HG03064 (cell line): ENCODE data around the gene P4HB.

Source experiments
- ATAC-seq: cut with Tn5 transposase; IDR thresholded peaks from one replicate; pipeline ENCODE4 v1.9.1; 2021; ENCODE audit warnings: low read depth; ENCODE audit not compliant: unreplicated experiment

The P4HB gene

GRCh38 chr17:81898029-81898866 is 37.9 kb upstream of the P4HB start:
- no peak for ATAC-seq

- ATAC-seq: no peak
Measured at GRCh38 chr17:81895400-81895799, 35.1 kb upstream of the P4HB start.

GRCh38 chr17:81891303-81891552 is 30.9 kb upstream of the P4HB start:
- ATAC-seq: peak; percentile 16

GRCh38 chr17:81890447-81891302 is 30.3 kb upstream of the P4HB start:
- no peak for ATAC-seq

- ATAC-seq: no peak
Measured at GRCh38 chr17:81889602-81890001, 29.3 kb upstream of the P4HB start.

- ATAC-seq: no peak
Measured at GRCh38 chr17:81888988-81889595, 28.8 kb upstream of the P4HB start.

GRCh38 chr17:81888105-81888987 is 28.0 kb upstream of the P4HB start:
- ATAC-seq: no peak

- no peak for ATAC-seq
Measured at GRCh38 chr17:81885869-81886548, 25.7 kb upstream of the P4HB start.

- no peak for ATAC-seq
Measured at GRCh38 chr17:81885454-81885853, 25.1 kb upstream of the P4HB start.

- no peak for ATAC-seq
Measured at GRCh38 chr17:81884968-81885367, 24.6 kb upstream of the P4HB start.

- no peak for ATAC-seq
Measured at GRCh38 chr17:81884520-81884919, 24.2 kb upstream of the P4HB start.

GRCh38 chr17:81879121-81879520 is 18.8 kb upstream of the P4HB start:
- ATAC-seq: no peak

- no peak for ATAC-seq
Measured at GRCh38 chr17:81878294-81878693, 18.0 kb upstream of the P4HB start.

GRCh38 chr17:81877569-81877968 is 17.2 kb upstream of the P4HB start:
- no peak for ATAC-seq

- no peak for ATAC-seq
Measured at GRCh38 chr17:81871387-81872230, 11.3 kb upstream of the P4HB start.

- no peak for ATAC-seq
Measured at GRCh38 chr17:81870981-81871386, 10.6 kb upstream of the P4HB start, which contains the start of gene ARHGDIA. Gene ARHGDIA, minus strand, starts transcription at chr17:81871337. Its CDS starts 1,407 bp downstream, at chr17:81869930.

GRCh38 chr17:81870131-81870980 is 10.0 kb upstream of the P4HB start:
- ATAC-seq: no peak
